ENCODE data around the gene RNASEH2A.
A peak's percentile ranks its signal among the peaks of the same experiment; 100 is the strongest.

RNASEH2A gene

GRCh38 chr19:12786952-12787351 lies 19.4 kb upstream of the RNASEH2A start:
- peaks cover 28% of the 10 kb centered on the region for H3K4me1 Mint-ChIP-seq
- H3K27ac Mint-ChIP-seq, result no peak overlapping the region
- no peak overlapping the region for H3K4me3 Mint-ChIP-seq

GRCh38 chr19:12787458-12787857 lies 18.9 kb upstream of the RNASEH2A start:
- Mint-ChIP-seq H3K9me3 (no peaks in the 10 kb centered on the region), H3K4me1 (peaks cover 25% of the 10 kb centered on the region), H3K4me3 (no peak overlapping the region), H3K36me3 (no peaks in the 10 kb centered on the region), H3K27ac (no peak overlapping the region), H3K27me3 (no peaks in the 10 kb centered on the region)
- ATAC-seq (ENCODE audit: low read depth) (no peak), DNase-seq (ENCODE audit: low spot score in 2 of 2) (no peak)

More at GRCh38 chr19:12786952-12787351, 19.4 kb upstream of the RNASEH2A start:
- Mint-ChIP-seq H3K9me3 (no peaks in the 10 kb centered on the region), H3K36me3 (no peaks in the 10 kb centered on the region), H3K27me3 (no peaks in the 10 kb centered on the region)
- ATAC-seq (ENCODE audit: low read depth) (no peak), DNase-seq (ENCODE audit: low spot score in 2 of 2) (no peak)

GRCh38 chr19:12788042-12788681 lies 18.2 kb upstream of the RNASEH2A start:
- Mint-ChIP-seq H3K27ac (peak overlapping the region; percentile 99), H3K4me3 (peak overlapping the region; percentile 91), H3K36me3 (no peaks in the 10 kb centered on the region), H3K9me3 (no peaks in the 10 kb centered on the region), H3K27me3 (no peaks in the 10 kb centered on the region), H3K4me1 (peaks cover 25% of the 10 kb centered on the region)
- DNase-seq (ENCODE audit: low spot score in 2 of 2) (no peak), ATAC-seq (ENCODE audit: low read depth) (no peak)

GRCh38 chr19:12788682-12789097 lies 17.7 kb upstream of the RNASEH2A start:
- H3K4me1 Mint-ChIP-seq, result peaks cover 25% of the 10 kb centered on the region
- peak; percentile 70 to 74 for DNase-seq (ENCODE audit: low spot score in 2 of 2)
- no peaks in the 10 kb centered on the region for H3K27me3 Mint-ChIP-seq
- H3K4me3 Mint-ChIP-seq, result peak overlapping the region; percentile 91
- no peaks in the 10 kb centered on the region for H3K9me3 Mint-ChIP-seq
- H3K36me3 Mint-ChIP-seq, result no peaks in the 10 kb centered on the region
- peak overlapping the region; percentile 99 for H3K27ac Mint-ChIP-seq
- ATAC-seq (ENCODE audit: low read depth), result peak; percentile 5

DNA sequence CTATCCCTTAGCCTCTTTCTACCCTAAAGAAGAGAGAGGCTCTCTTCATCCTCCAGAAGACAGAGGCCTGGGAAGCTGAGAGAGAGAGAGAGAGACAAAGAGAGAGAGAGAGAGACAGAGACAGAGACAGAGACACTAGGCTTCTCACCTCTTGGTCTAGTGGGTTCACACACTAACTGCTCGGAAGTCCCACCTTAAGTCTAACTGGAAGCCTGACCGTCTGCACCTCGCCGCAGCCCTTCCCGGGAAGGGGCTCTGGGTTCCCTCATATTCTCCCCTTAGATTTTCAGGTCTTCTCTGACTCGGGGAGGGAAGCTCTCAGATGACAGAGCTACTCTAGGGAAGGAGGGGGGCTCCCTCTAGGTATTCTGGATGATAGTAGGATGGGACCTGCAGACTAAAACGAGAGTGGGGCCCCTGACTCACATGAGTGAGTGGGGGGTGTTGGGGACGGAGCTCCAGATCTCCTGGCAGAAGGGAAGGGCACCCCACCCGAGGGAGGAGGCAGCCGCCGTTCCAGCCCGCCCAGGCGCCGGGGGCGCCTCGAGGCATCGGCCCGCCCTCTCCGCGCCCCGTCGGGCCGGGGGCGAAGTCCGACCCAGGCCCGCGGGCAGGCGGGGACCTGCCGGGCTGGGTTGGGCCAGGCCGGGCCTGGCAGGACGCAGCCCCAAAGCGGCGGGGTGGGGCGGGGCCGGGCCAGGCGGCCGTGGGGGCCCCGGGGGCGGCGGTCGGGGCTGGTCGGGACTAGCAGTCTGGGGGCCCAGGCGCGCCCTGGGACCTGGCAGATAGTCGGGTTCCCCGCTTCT lies 17.1 kb upstream of the RNASEH2A start:
- no peak for DNase-seq (ENCODE audit: low spot score in 2 of 2)

GRCh38 chr19:12789904-12790619 lies 16.3 kb upstream of the RNASEH2A start:
- Mint-ChIP-seq H3K4me3 (peak overlapping the region; percentile 96), H3K27me3 (no peaks in the 10 kb centered on the region), H3K9me3 (no peaks in the 10 kb centered on the region), H3K36me3 (no peaks in the 10 kb centered on the region), H3K4me1 (peaks cover 29% of the 10 kb centered on the region), H3K27ac (peak overlapping the region; percentile 99)
- ATAC-seq (ENCODE audit: low read depth), result peak; percentile 43
- peak; percentile 95 to 96 for DNase-seq (ENCODE audit: low spot score in 2 of 2)

More for the DNA sequence above, 17.1 kb upstream of the RNASEH2A start:
- no peak for ATAC-seq (ENCODE audit: low read depth)
- H3K27me3 Mint-ChIP-seq, result no peaks in the 10 kb centered on the region
- peaks cover 28% of the 10 kb centered on the region for H3K4me1 Mint-ChIP-seq
- H3K4me3 Mint-ChIP-seq, result peak overlapping the region; percentile 96
- no peaks in the 10 kb centered on the region for H3K36me3 Mint-ChIP-seq
- H3K9me3 Mint-ChIP-seq, result no peaks in the 10 kb centered on the region
- peak overlapping the region; percentile 99 for H3K27ac Mint-ChIP-seq

DNA sequence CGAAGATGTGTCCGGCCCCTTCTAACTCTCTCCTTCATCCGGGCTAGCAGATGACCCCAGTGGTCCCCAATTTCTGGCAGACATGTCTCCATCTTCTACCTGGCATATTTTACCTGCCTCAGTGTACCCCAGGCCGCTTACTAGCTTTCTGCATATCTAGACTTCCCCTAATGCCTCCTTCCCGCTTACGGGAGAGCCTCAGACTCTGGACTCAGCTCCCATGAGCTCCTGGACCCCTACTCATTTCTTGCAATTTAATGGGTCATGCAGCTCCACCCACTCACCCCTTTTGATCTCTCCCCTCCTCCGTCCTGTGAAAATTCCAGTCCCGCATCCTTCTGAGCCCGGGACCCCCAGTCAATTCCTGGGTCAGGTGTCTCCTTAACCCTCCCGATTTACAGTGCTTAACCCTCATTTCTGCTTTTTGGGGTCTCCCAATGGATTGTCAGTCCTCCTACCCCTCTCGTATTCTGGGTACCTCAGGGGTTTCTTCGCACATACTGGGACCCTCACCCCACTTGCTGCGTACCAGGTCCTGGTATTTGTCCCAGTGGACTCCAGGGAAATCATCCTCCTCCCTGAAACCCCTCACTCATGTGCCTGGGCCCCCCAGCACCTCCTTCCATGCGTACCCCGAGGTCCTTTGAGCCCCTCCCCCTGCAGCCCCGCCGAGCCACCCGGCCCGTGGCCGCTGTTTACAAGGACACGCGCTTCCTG lies 15.6 kb upstream of the RNASEH2A start:
- no peaks in the 10 kb centered on the region for H3K27me3 Mint-ChIP-seq
- peak overlapping the region; percentile 99 for H3K27ac Mint-ChIP-seq
- peaks cover 31% of the 10 kb centered on the region for H3K4me1 Mint-ChIP-seq
- DNase-seq (ENCODE audit: low spot score in 2 of 2) (peak in 1 of 2 donors; percentile 55), ATAC-seq (ENCODE audit: low read depth) (no peak)
- peak overlapping the region; percentile 96 for H3K4me3 Mint-ChIP-seq
- no peaks in the 10 kb centered on the region for H3K36me3 Mint-ChIP-seq
- no peaks in the 10 kb centered on the region for H3K9me3 Mint-ChIP-seq

GRCh38 chr19:12791345-12792050 lies 14.9 kb upstream of the RNASEH2A start, which contains the start of gene JUNB:
JUNB (plus strand) TSS chr19:12791486; CDS start chr19:12791772, 286 bp downstream.
- Mint-ChIP-seq H3K36me3 (no peaks in the 10 kb centered on the region), H3K4me1 (peaks cover 38% of the 10 kb centered on the region), H3K27ac (peak within 1 kb of the TSS; percentile 99), H3K4me3 (peak within 1 kb of the TSS; percentile 96), H3K27me3 (no peaks in the 10 kb centered on the region), H3K9me3 (no peaks in the 10 kb centered on the region)
- peak; percentile 28 for ATAC-seq (ENCODE audit: low read depth)
- peak; percentile 99 for DNase-seq (ENCODE audit: low spot score in 2 of 2)

GRCh38 chr19:12792051-12792852 lies 14.1 kb upstream of the RNASEH2A start:
- DNase-seq (ENCODE audit: low spot score in 2 of 2), result peak; percentile 68 to 70
- Mint-ChIP-seq H3K4me1 (peaks cover 39% of the 10 kb centered on the region), H3K9me3 (no peaks in the 10 kb centered on the region), H3K27ac (peak overlapping the region; percentile 99), H3K36me3 (no peaks in the 10 kb centered on the region), H3K27me3 (no peaks in the 10 kb centered on the region), H3K4me3 (peak overlapping the region; percentile 96)
- no peak for ATAC-seq (ENCODE audit: low read depth)

GRCh38 chr19:12792853-12793289 lies 13.5 kb upstream of the RNASEH2A start:
- H3K36me3 Mint-ChIP-seq, result no peaks in the 10 kb centered on the region
- H3K4me3 Mint-ChIP-seq, result peak overlapping the region; percentile 96
- ATAC-seq (ENCODE audit: low read depth), result no peak
- no peaks in the 10 kb centered on the region for H3K9me3 Mint-ChIP-seq
- H3K4me1 Mint-ChIP-seq, result peaks cover 39% of the 10 kb centered on the region
- peak overlapping the region; percentile 99 for H3K27ac Mint-ChIP-seq
- DNase-seq (ENCODE audit: low spot score in 2 of 2), result no peak
- H3K27me3 Mint-ChIP-seq, result no peaks in the 10 kb centered on the region

GRCh38 chr19:12793290-12794195 lies 12.8 kb upstream of the RNASEH2A start:
- H3K4me1 Mint-ChIP-seq, result peaks cover 35% of the 10 kb centered on the region
- H3K27me3 Mint-ChIP-seq, result no peaks in the 10 kb centered on the region
- peak overlapping the region; percentile 99 for H3K27ac Mint-ChIP-seq
- no peaks in the 10 kb centered on the region for H3K36me3 Mint-ChIP-seq
- ATAC-seq (ENCODE audit: low read depth) (peak; percentile 40), DNase-seq (ENCODE audit: low spot score in 2 of 2) (peak; percentile 97 to 98)
- no peaks in the 10 kb centered on the region for H3K9me3 Mint-ChIP-seq
- peak overlapping the region; percentile 96 for H3K4me3 Mint-ChIP-seq

All from memory B cell (primary cell).